NCI-H2196 (cell line): ENCODE results near the gene PLXNC1.
"Not testable (repeated sequence)": the region's sequence is repeated elsewhere in the genome, so short reads cannot be mapped to it uniquely, and the experiment has no call there.

Experiments used
- DNase-seq: peaks from one replicate; lab custom pipeline; 2025; ENCODE audit not compliant: unreplicated experiment; lab: John Stamatoyannopoulos, UW

PLXNC1 gene

GRCh38 chr12:94286583-94287244 is 138.3 kb downstream of the PLXNC1 start:
- no peak for DNase-seq

- DNase-seq = no peak
These were observed 138.9 kb downstream of the PLXNC1 start for GRCh38 chr12:94287245-94287628.

- no peak for DNase-seq
These were observed 141.3 kb downstream of the PLXNC1 start for GRCh38 chr12:94289461-94290312.

GRCh38 chr12:94290353-94290752 is 142.0 kb downstream of the PLXNC1 start:
- DNase-seq = no peak

- DNase-seq = no peak
These were observed 148.8 kb downstream of the PLXNC1 start for GRCh38 chr12:94297096-94297699.

GRCh38 chr12:94297876-94298505 is 149.6 kb downstream of the PLXNC1 start:
- DNase-seq = no peak

- no peak for DNase-seq
These were observed 151.5 kb downstream of the PLXNC1 start for GRCh38 chr12:94299846-94300245.

GRCh38 chr12:94304012-94304411 is 155.6 kb downstream of the PLXNC1 start:
- DNase-seq = no peak

GRCh38 chr12:94304566-94305061 is 156.2 kb downstream of the PLXNC1 start:
- DNase-seq = no peak

GRCh38 chr12:94305130-94305957 is 157.0 kb downstream of the PLXNC1 start:
- DNase-seq = no peak

- no peak for DNase-seq
These were observed 160.2 kb downstream of the PLXNC1 start for GRCh38 chr12:94308612-94309011.

GRCh38 chr12:94309373-94309772 is 161.0 kb downstream of the PLXNC1 start:
- DNase-seq = no peak

- DNase-seq = no peak
These were observed 164.0 kb downstream of the PLXNC1 start for GRCh38 chr12:94312378-94312777.

GRCh38 chr12:94316600-94316999 is 168.2 kb downstream of the PLXNC1 start:
- not testable (repeated sequence) for DNase-seq

- no peak for DNase-seq
These were observed 169.8 kb downstream of the PLXNC1 start for GRCh38 chr12:94318181-94318580.

GRCh38 chr12:94320109-94320508 is 171.7 kb downstream of the PLXNC1 start:
- no peak for DNase-seq

- DNase-seq = no peak
These were observed 174.0 kb downstream of the PLXNC1 start for GRCh38 chr12:94322346-94322745.

- DNase-seq = no peak
These were observed 177.9 kb downstream of the PLXNC1 start for GRCh38 chr12:94326234-94326633.

GRCh38 chr12:94326727-94327126 is 178.3 kb downstream of the PLXNC1 start:
- DNase-seq = no peak

GRCh38 chr12:94327809-94328208 is 179.4 kb downstream of the PLXNC1 start:
- DNase-seq = no peak
